ENCODE results near the gene AGTRAP.

The AGTRAP gene

GRCh38 chr1:11797525-11798216 is 61.7 kb downstream of the AGTRAP start:
- DNase-seq (ENCODE audit: low spot score) = no peak
- FAIRE-seq = no peak

DNA sequence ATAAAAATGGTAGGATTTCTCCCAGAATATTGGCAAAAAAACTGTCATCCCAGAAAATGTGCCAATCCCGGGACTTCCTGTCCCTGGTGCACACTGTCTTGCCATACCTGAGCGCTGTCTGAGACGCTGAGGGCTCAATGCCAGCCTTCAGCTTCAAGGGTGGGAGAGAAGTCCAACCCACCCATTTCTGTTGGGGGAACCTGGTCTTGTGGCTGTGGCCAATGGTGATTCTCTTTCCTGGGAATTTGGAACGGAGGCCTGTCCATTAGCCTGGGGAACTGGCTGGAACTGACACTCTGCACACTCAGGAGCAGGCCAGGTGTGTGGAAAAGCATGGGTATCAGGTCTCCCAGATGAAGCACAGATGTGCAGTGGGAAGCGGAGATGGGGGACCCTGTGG is 63.2 kb downstream of the AGTRAP start:
- DNase-seq (ENCODE audit: low spot score) (no peak), FAIRE-seq (no peak)

- DNase-seq (ENCODE audit: low spot score) (no peak), FAIRE-seq (no peak)
These were observed 64.0 kb downstream of the AGTRAP start for GRCh38 chr1:11799896-11800295.

DNA sequence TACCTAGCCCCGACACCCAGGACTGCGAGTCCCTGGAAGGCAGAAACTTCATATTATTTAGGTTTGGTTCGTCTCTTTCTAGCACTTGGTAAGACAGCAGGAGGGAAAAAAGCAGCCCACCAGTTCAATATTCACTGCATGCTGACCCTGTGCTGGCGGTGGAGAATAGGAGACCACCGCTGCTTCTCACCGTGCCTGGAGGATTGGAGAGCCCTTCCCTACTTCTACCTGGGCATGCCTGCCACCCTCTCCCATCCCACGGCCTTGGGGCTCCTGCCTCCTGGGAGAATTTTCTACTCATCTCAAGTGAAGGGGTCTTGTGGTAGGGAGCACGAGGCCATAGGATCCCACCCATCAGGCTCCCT is 64.4 kb downstream of the AGTRAP start:
- DNase-seq (ENCODE audit: low spot score) = no peak
- no peak for FAIRE-seq
